ENCODE measurements around the gene KCNJ9. TPM values are rescaled to one million over a fixed set of nuclear protein-coding genes. Genes with fewer than 3 reads are reported as not detected.

KCNJ9 gene
- total RNA-seq, 3 donors from 2014 or later (not counting 1 experiment from before 2014, with no cell fraction given), result not detected

DNA sequence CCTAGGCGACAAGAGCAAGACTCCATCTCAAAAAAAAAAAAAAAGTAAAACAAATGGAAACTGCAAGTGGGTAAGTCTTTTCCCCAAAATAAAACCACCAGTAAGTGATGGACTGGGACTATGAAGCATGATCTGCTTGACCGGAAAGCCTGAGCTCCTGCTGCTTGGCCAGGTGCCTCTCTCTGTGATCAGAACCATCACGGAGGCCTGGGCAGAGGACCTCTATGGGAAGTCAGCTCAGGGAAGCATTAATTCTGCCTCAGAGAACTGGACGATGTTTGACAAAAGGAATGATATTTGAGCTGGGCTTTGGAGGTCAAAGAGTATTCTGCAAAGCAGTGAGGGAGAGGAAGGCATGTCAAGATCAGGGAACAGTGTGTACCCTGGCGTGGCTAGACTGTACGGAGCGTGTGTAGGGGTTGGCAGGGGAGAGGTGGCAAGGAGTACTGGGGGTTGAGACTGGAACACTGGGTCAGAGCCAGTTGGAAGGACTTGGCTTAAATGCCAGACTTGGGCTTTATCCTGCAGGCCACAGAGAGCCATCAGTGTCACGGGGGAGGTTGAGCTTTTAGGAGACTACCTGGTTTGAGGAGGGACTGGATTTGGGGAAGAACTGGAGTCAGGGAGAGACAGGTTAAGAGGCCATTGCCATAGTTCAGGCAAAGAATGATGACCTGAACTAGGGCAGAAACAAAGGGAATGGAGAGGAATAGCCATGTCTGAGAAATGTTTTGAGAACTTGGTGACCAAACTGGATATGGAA lies 50.6 kb downstream of the KCNJ9 start:
- Mint-ChIP-seq H3K9me3 (no peaks in the 10 kb centered on the region), H3K27ac (no peak overlapping the region), H3K36me3 (no peaks in the 10 kb centered on the region), H3K27me3 (ENCODE audit: low read depth in 2 of 2) (peaks cover 0 to 30% of the 10 kb centered on the region in 2 donors), H3K4me1 (no peaks in the 10 kb centered on the region), H3K4me3 (no peak overlapping the region)
- Histone ChIP-seq H3K4me1 (ENCODE audit: control insufficient read depth, insufficient read depth, low read length) (no peaks in the 10 kb centered on the region), H3K9me3 (ENCODE audit: control insufficient read depth, insufficient read depth, low read length) (no peaks in the 10 kb centered on the region), H3K27ac (ENCODE audit: low read length) (no peak overlapping the region), H3K36me3 (ENCODE audit: control insufficient read depth, insufficient read depth, low read length) (no peaks in the 10 kb centered on the region), H3K27me3 (ENCODE audit: control insufficient read depth, insufficient read depth, low read length) (peaks cover 3% of the 10 kb centered on the region), H3K4me3 (ENCODE audit: low read length) (no peak overlapping the region)
- no peak for ATAC-seq
- intact Hi-C loops (cut with micrococcal nuclease), result no loop called here
- TF ChIP-seq, protein P1, sequence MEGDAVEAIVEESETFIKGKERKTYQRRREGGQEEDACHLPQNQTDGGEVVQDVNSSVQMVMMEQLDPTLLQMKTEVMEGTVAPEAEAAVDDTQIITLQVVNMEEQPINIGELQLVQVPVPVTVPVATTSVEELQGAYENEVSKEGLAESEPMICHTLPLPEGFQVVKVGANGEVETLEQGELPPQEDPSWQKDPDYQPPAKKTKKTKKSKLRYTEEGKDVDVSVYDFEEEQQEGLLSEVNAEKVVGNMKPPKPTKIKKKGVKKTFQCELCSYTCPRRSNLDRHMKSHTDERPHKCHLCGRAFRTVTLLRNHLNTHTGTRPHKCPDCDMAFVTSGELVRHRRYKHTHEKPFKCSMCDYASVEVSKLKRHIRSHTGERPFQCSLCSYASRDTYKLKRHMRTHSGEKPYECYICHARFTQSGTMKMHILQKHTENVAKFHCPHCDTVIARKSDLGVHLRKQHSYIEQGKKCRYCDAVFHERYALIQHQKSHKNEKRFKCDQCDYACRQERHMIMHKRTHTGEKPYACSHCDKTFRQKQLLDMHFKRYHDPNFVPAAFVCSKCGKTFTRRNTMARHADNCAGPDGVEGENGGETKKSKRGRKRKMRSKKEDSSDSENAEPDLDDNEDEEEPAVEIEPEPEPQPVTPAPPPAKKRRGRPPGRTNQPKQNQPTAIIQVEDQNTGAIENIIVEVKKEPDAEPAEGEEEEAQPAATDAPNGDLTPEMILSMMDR (IDR thresholded peaks at IDR 0.05), result no peak
- no peak for DNase-seq
- 86% methylated on average over 8 of the region's 8 CpGs for WGBS (ENCODE audit: insufficient coverage)

DNA sequence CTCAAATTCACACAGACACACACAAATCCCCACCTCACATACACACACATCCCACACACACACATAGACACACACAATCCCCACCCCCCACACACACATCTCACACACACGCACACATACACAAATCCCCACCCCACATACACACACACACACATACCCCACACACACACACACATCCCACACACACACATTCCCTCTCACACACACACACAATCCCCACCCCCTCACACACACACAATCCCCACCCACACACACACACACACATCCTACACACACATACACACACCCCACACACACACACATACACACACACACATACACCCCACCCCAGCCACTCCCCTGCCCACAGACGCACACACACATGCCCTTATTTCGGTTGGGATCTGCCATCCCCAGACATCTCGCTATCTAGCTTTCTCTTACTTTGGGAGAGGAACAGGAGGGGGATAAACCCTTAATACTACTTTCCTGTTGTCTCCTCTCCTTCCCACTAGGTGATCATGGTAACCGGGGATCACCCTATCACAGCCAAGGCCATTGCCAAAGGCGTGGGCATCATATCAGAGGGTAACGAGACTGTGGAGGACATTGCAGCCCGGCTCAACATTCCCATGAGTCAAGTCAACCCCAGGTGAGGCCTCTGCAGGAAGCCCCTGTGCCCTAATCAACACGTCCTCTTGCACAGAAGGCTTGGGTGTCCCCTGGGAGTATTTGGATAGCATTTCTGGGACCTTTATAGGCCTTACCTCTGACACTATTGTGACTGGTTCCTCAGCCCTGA lies 52.8 kb downstream of the KCNJ9 start:
- DNase-seq (no peak), ATAC-seq (no peak)
- peaks cover 3% of the 10 kb centered on the region for H3K27me3 ChIP-seq (ENCODE audit: control insufficient read depth, insufficient read depth, low read length)
- Mint-ChIP-seq H3K9me3 (no peaks in the 10 kb centered on the region), H3K27ac (no peak overlapping the region), H3K27me3 (ENCODE audit: low read depth in 2 of 2) (peaks cover 0 to 30% of the 10 kb centered on the region in 2 donors), H3K4me1 (no peaks in the 10 kb centered on the region), H3K36me3 (no peaks in the 10 kb centered on the region), H3K4me3 (no peak overlapping the region)
- intact Hi-C loops (cut with micrococcal nuclease), result no loop called here
- no peaks in the 10 kb centered on the region for H3K9me3 ChIP-seq (ENCODE audit: control insufficient read depth, insufficient read depth, low read length)
- H3K36me3 ChIP-seq (ENCODE audit: control insufficient read depth, insufficient read depth, low read length), result no peaks in the 10 kb centered on the region
- H3K27ac ChIP-seq (ENCODE audit: low read length), result no peak overlapping the region
- no peaks in the 10 kb centered on the region for H3K4me1 ChIP-seq (ENCODE audit: control insufficient read depth, insufficient read depth, low read length)
- no peak overlapping the region for H3K4me3 ChIP-seq (ENCODE audit: low read length)
- TF ChIP-seq, protein P1 (IDR thresholded peaks at IDR 0.05), result no peak
- 84% methylated on average over 9 of the region's 9 CpGs for WGBS (ENCODE audit: insufficient coverage)

DNA sequence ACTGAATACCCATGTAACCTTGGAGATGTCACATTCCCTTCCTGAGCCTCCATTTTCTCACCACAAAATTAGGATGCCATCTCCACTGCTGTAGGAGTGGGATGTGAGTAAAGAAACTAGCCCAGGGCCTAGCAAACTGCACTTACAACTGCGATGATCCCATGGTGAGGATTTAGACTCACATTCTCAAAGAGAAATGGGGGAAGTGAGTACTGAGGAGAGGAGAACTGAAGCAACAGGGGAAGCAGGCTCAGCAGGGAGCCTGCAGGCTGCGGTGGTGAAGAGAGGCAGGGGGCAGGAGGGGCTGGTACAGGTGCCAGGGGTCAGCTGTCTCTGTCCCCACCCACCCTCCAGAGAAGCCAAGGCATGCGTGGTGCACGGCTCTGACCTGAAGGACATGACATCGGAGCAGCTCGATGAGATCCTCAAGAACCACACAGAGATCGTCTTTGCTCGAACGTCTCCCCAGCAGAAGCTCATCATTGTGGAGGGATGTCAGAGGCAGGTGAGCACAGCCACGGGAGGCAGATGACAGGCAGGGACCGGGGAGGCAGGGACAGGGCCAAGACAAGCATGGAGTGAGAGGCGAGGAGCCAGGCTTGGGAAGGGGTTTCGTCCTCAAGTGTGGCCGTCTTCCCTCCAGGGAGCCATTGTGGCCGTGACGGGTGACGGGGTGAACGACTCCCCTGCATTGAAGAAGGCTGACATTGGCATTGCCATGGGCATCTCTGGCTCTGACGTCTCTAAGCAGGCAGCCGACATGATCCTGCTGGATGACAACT lies 53.6 kb downstream of the KCNJ9 start:
- Mint-ChIP-seq H3K4me1 (no peaks in the 10 kb centered on the region), H3K9me3 (no peaks in the 10 kb centered on the region)

More for the DNA sequence above, 53.6 kb downstream of the KCNJ9 start:
- TF ChIP-seq, protein P1 (IDR thresholded peaks at IDR 0.05), result no peak
- Mint-ChIP-seq H3K27me3 (ENCODE audit: low read depth in 2 of 2) (peaks cover 0 to 27% of the 10 kb centered on the region in 2 donors), H3K4me3 (no peak overlapping the region), H3K36me3 (no peaks in the 10 kb centered on the region), H3K27ac (no peak overlapping the region)
- WGBS (ENCODE audit: insufficient coverage), result 86% methylated on average over 20 of the region's 20 CpGs
- ATAC-seq (no peak), DNase-seq (no peak)
- Histone ChIP-seq H3K4me3 (ENCODE audit: low read length) (no peak overlapping the region), H3K4me1 (ENCODE audit: control insufficient read depth, insufficient read depth, low read length) (no peaks in the 10 kb centered on the region), H3K36me3 (ENCODE audit: control insufficient read depth, insufficient read depth, low read length) (no peaks in the 10 kb centered on the region), H3K9me3 (ENCODE audit: control insufficient read depth, insufficient read depth, low read length) (no peaks in the 10 kb centered on the region), H3K27ac (ENCODE audit: low read length) (no peak overlapping the region), H3K27me3 (ENCODE audit: control insufficient read depth, insufficient read depth, low read length) (no peaks in the 10 kb centered on the region)
- intact Hi-C loops (cut with micrococcal nuclease), result no loop called here
